GM20000 (cell line): ENCODE measurements around the gene XRRA1.

Experiments used
- DNase-seq: peaks from one replicate; pipeline ENCODE4 v3.0.0; 2012; ENCODE audit warnings: low spot score
- TF ChIP-seq, protein P1 (sequence below): IDR thresholded peaks from 2 replicates; pipeline ENCODE4 v1.5.1; 2012; ENCODE audit warnings: mild to moderate bottlenecking, control low read depth; ENCODE audit errors: extremely low read depth, missing control alignments

Gene XRRA1

DNA sequence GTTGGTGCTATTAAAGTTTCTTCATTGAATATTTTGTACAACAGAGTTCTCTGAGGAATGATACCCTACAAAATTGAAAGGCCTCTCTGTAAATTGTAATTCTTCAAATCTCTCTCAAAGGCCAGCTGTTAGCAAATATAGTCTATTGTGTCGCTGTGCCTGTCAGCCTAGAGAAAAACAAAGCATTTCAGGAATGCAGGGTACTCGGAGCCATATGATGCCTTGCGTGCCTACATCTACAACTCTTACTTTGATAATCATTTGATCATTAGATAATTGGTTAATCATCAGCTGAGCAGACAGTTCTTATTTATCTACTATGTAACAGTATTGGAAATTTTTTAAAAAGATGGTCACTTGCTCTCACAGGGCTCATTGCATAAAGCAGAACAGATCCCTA lies 132.9 kb downstream of the XRRA1 start:
- TF ChIP-seq, protein P1, sequence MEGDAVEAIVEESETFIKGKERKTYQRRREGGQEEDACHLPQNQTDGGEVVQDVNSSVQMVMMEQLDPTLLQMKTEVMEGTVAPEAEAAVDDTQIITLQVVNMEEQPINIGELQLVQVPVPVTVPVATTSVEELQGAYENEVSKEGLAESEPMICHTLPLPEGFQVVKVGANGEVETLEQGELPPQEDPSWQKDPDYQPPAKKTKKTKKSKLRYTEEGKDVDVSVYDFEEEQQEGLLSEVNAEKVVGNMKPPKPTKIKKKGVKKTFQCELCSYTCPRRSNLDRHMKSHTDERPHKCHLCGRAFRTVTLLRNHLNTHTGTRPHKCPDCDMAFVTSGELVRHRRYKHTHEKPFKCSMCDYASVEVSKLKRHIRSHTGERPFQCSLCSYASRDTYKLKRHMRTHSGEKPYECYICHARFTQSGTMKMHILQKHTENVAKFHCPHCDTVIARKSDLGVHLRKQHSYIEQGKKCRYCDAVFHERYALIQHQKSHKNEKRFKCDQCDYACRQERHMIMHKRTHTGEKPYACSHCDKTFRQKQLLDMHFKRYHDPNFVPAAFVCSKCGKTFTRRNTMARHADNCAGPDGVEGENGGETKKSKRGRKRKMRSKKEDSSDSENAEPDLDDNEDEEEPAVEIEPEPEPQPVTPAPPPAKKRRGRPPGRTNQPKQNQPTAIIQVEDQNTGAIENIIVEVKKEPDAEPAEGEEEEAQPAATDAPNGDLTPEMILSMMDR, result no peak
- no peak for DNase-seq

DNA sequence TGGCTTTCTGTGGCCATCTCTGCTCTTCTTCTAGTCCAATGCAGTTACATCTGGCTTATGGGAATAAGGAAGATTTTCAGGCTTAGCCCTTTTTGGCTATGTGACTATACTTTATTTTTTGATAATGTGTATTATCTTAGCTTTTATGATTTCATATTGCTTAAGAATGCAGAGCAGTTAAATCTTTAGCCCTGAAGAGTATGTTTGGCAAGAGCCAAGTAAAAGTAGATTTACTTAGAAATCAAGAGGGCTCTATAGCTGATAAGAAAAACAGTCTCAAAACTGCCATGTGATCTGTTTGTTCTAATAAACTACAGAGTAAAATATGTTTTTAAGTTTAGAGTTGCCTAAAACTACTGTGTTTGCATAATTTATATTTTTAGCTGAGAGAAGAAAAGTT lies 139.1 kb downstream of the XRRA1 start:
- DNase-seq, result no peak
- TF ChIP-seq, protein P1, result no peak

DNA sequence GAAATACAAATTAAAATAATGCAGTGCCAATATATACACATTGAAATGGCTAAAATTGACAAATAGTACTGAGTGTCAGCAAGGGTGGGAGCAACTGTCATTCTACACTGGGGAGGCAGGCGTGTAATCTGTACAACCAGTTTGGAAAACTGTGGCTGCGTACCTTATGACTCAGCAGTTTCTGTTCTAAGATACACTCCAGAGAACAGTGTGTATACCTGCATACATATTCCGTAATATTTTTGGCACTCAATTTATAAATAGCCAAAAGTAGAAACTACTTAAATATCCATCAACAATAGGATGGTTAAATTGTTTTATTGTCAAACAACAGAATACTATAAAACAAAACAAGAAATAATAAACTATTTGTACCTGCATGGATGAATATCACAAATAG lies 142.6 kb downstream of the XRRA1 start:
- DNase-seq, result no peak
- TF ChIP-seq, protein P1, result no peak

DNA sequence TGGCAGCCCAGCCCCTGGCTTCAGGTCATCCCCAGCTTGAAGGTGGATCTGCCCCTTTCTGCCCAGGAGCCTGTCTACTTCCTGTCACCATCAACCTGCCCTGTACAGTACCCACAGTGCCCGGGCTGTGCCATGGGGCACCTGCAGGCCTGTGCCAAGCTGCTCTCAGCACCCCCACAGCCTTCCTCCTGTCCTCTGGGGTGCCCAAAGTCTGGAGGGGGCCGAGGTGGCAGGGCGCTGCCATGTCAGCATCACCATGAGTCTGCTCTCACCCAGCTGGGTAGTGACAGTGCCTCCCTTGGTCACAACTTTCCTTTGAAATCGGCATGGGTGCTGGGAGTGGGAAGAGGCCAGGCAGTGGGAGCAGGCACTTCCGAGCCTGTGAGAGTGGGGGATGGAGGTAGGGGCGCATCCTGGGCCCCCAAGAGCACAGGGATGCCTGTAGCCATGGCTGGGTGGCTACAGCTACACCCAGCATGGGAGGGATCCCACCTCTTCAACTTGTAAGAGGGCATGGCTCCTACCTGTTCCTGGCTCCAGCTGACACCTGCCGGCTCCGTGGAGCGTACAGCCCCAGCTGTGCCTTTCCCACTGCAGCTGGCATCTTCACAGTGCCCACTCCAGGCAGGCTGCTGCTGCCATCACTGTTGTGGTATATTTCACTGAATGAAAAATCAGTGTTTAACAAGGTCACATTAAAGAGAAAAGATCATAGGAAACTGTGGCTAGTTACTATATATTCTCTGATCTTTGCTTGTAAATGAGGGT lies 157.4 kb downstream of the XRRA1 start:
- no peak for DNase-seq
- TF ChIP-seq, protein P1, result no peak
